IPS-18a (cell line): ENCODE measurements around the gene CRADD.
A peak's percentile ranks its signal among the peaks of the same experiment; 100 is the strongest.

ENCODE experiments used
- H3K27ac ChIP-seq: one replicate; pipeline ENCODE4 v1.5.1; 2013; ENCODE audit warnings: low read length
- H3K27me3 ChIP-seq: one replicate; pipeline ENCODE4 v1.6.1; 2013; ENCODE audit warnings: mild to moderate bottlenecking, low read length; ENCODE audit not compliant: control insufficient read depth, insufficient read depth
- H3K36me3 ChIP-seq: one replicate; pipeline ENCODE4 v1.6.1; 2013; ENCODE audit warnings: low read depth, low read length; ENCODE audit not compliant: control insufficient read depth
- H3K4me1 ChIP-seq: one replicate; pipeline ENCODE4 v1.6.1; 2013; ENCODE audit warnings: low read depth, low read length; ENCODE audit not compliant: control insufficient read depth
- H3K4me3 ChIP-seq: one replicate; pipeline ENCODE4 v1.5.1; 2013; ENCODE audit warnings: low read length
- H3K9ac ChIP-seq: one replicate; pipeline ENCODE4 v1.6.1; 2013; ENCODE audit warnings: mild to moderate bottlenecking, low read length, moderate library complexity
- H3K9me3 ChIP-seq: one replicate; pipeline ENCODE4 v1.6.1; 2013; ENCODE audit warnings: low read depth, low read length; ENCODE audit not compliant: control insufficient read depth

Gene CRADD

DNA sequence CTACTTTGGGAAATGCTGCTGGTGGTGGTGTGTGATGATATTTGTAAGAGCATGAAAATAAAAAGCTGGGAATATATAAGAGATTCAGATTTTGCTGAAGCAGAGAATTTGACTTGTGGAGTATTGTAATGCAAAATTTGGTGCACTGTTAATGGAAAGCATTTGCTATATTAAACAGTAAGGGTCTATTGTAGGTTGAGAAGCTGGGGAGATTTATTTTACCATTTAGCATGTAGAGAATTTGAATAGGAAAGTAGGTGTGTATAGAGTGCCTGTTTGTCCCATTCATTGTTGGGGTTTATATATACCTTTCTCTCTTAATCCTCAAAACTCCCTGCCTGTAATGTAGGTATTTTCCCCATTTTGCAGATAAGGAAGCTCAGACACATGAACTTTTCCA lies 48.4 kb downstream of the CRADD start:
- Histone ChIP-seq H3K4me1 (peaks cover 9% of the 10 kb centered on the region), H3K27me3 (no peaks in the 10 kb centered on the region), H3K9me3 (no peaks in the 10 kb centered on the region)

DNA sequence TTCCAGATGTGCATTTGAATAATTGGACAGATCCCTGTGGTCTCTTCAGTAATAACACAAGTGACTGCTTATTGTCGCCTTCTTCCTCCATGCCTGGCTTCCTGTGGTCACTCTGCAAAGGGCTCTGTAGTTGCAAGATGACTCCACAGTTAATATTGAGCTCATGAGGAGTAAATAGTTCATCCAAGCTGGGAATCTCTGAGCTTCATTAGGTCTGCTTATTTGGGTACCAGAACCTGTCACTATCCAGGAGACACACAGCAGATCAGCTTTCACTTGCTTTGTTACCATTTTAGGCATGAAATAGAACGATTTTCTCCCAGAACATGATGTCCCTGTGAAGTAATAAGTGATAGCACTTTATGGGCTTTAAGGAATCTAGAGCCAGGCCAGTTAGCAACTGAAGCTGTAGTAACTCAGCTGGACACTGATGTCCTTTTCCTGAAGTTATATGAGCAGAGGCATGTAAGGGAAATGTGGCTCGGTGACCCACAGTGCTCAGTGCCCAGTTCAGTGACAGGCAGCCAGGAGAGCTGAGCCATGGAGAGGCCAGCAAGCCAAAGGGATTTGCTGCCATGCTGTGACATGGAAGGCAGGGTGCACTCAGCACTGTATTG lies 50.1 kb downstream of the CRADD start:
- H3K9me3 ChIP-seq: no peaks in the 10 kb centered on the region
- H3K36me3 ChIP-seq: no peaks in the 10 kb centered on the region
- H3K27ac ChIP-seq: no peak overlapping the region
- H3K27me3 ChIP-seq: no peaks in the 10 kb centered on the region
- H3K4me3 ChIP-seq: no peak overlapping the region
- no peak overlapping the region for H3K9ac ChIP-seq
- H3K4me1 ChIP-seq: peaks cover 9% of the 10 kb centered on the region

More for the DNA sequence above, 48.4 kb downstream of the CRADD start:
- no peaks in the 10 kb centered on the region for H3K36me3 ChIP-seq
- H3K9ac ChIP-seq: no peak overlapping the region
- no peak overlapping the region for H3K4me3 ChIP-seq
- H3K27ac ChIP-seq: no peak overlapping the region

DNA sequence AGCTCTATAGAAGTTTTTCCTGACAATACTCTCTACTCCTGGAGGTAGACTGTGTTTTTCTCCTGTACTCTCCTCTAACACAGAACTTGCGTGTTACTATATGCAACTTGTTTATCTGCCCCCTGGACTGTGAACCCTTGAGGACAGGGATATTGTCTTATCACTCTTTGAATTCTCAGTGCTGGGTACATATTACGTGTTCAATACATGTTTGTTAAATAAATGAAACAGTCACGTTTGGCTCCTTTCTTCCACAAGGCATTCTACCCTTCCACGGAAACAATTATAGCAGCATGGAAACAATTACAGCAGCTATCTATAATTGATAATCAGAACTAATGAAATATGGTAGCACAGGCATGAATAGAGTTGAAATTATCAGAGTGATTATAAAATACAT lies 50.7 kb downstream of the CRADD start:
- Histone ChIP-seq H3K9me3 (no peaks in the 10 kb centered on the region), H3K27me3 (no peaks in the 10 kb centered on the region), H3K36me3 (no peaks in the 10 kb centered on the region), H3K4me3 (no peak overlapping the region), H3K4me1 (peaks cover 9% of the 10 kb centered on the region), H3K9ac (no peak overlapping the region), H3K27ac (no peak overlapping the region)

DNA sequence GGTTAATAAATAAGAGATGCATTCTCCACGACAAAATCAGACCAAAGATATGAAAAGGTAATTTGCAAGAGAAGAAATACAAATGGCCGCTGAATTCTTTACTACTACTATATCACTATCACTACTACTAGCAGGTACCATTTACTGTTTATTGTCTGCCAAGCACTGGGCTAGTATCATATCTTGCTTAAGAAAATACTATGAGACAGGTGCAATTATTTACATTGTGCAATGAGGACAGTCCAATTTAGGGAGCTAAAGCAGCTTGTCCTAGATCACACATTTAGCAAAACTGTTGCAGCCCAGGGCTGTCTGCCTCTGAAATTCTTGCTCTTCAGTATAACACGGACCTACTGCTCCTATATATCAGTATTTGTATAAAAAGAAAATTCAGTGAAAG lies 52.8 kb downstream of the CRADD start:
- no peak overlapping the region for H3K9ac ChIP-seq
- no peaks in the 10 kb centered on the region for H3K27me3 ChIP-seq
- no peak overlapping the region for H3K4me3 ChIP-seq
- H3K4me1 ChIP-seq: peaks cover 13% of the 10 kb centered on the region
- no peaks in the 10 kb centered on the region for H3K9me3 ChIP-seq
- H3K36me3 ChIP-seq: no peaks in the 10 kb centered on the region
- H3K27ac ChIP-seq: no peak overlapping the region

DNA sequence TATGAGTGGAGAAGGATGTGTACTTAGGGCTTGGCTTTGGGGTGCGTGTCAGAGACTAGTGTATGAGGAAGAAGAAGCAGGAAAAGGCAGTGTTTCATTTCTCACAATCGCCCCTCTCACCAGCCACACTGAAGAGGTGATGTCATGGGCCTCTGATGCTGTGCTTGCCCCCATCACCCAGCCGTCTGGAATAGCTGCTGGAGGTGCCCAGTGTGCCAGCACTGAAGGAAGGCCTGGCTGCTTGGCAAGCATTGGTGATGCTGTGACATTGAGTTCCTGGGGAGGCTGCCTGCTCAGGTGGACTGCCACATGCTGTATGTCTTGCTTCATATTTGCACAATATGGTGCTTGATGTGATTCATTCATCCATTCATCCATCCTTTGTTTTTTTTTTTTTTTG lies 56.2 kb downstream of the CRADD start:
- no peaks in the 10 kb centered on the region for H3K27me3 ChIP-seq

DNA sequence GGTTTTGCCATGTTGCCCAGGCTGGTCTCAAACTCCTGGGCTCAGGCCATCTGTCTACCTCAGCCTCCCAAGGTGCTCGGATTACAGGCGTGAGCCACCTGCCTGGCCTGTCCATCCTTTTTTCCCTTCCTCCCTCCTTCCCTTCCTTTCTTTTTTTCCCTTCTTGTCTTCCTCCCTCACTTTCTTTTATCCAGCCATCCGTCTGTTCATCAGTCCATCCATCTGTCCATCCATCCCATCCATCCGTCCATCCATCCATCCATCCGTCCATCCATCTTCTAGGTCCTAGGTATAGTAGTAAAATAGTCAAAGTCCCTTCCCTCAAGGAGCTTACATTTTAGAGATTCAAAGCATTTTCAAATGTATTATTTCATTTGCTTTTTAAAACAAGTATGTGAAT lies 56.8 kb downstream of the CRADD start:
- no peaks in the 10 kb centered on the region for H3K27me3 ChIP-seq
- peaks cover 10% of the 10 kb centered on the region for H3K4me1 ChIP-seq
- no peak overlapping the region for H3K4me3 ChIP-seq
- no peak overlapping the region for H3K27ac ChIP-seq
- no peaks in the 10 kb centered on the region for H3K36me3 ChIP-seq
- H3K9me3 ChIP-seq: no peaks in the 10 kb centered on the region
- no peak overlapping the region for H3K9ac ChIP-seq

More for the DNA sequence above, 56.2 kb downstream of the CRADD start:
- Histone ChIP-seq H3K9ac (no peak overlapping the region), H3K27ac (no peak overlapping the region), H3K4me1 (peaks cover 10% of the 10 kb centered on the region), H3K9me3 (no peaks in the 10 kb centered on the region), H3K4me3 (no peak overlapping the region), H3K36me3 (no peaks in the 10 kb centered on the region)

DNA sequence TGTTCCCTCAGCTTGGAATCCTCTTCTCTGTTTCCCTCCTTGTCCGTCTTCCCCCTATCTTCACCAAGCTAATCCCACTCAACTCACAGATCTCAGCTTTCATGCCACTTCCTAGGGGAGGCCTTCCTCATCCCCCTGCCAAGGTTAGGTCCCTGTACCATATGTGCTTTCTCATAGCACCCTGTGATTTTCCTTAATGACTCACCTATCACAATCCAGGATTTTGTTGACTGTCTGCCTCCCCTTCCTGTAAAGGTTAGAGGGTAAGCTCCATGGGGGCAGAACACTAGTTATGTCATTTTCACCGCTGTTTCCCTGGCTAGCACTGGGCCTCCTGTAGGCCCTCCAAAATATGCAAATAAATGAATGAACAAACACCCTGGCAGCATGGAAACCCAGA lies 57.6 kb downstream of the CRADD start:
- H3K9me3 ChIP-seq: no peaks in the 10 kb centered on the region
- no peak overlapping the region for H3K27ac ChIP-seq

DNA sequence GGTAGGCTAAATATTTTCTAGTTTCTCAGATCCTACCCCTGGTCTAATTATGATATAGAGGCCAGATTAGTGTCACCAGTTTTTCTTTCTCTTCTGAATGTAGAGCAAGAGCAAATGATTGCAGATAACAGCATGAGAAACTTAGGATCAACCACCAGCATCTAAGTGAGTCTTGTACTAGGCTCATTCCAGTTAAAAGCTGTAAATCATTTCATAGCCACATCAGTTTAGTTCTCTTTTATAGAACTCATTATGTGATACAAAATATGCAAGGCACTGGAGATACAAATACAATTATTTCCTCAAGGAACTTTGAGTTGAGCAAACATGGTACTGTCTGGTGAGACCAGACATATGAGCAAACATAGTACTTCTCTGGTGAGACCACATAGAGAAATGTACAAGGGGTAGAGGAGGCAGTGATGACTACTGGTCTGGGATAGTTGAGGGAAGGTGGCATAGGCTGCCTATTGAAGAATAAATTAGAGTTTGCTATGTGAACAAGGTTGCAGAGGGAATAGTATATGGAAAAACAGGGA lies 59.5 kb downstream of the CRADD start:
- Histone ChIP-seq H3K9ac (no peak overlapping the region), H3K9me3 (no peaks in the 10 kb centered on the region), H3K36me3 (no peaks in the 10 kb centered on the region), H3K27me3 (no peaks in the 10 kb centered on the region), H3K27ac (no peak overlapping the region), H3K4me3 (no peak overlapping the region), H3K4me1 (peaks cover 29% of the 10 kb centered on the region)

More for the DNA sequence above, 57.6 kb downstream of the CRADD start:
- Histone ChIP-seq H3K36me3 (no peaks in the 10 kb centered on the region), H3K4me3 (no peak overlapping the region), H3K4me1 (peaks cover 10% of the 10 kb centered on the region), H3K9ac (no peak overlapping the region), H3K27me3 (no peaks in the 10 kb centered on the region)

DNA sequence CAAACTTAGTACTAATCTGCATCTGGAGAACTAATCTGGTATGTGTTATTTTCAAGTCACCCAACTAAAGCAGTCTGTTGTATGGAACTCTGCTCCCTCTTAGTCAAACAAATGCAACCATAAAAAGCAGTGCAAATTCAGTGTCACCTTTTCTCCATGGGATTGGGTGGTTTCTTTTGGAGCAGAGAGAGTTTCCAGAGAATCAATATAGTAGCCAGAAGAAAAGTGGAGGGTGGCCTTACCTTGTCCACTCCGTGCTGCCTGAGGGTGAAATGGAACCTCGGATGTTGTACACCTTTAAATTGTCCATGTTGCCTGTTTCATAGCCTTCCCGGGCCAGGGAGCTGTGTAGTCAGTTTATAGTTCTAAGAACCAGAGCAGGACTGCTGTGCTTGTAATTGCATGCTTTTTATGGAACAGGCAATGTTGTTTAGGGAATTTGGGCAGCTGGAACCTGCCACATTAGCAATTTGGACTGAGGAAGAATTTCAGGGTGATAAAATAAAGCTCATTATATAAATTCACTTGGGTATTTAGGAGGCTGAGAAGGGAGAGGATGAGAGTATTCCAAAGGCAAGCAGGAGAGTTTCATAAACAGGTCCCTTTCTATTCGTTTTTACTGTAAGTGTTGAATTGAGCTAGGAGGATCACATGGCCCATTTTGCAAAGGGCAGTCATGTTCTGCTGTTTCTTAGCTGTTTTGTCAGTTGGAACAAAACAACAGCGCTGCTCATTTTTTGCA lies 60.5 kb downstream of the CRADD start:
- Histone ChIP-seq H3K9me3 (no peaks in the 10 kb centered on the region), H3K36me3 (no peaks in the 10 kb centered on the region), H3K4me3 (no peak overlapping the region), H3K4me1 (peaks cover 33% of the 10 kb centered on the region), H3K27me3 (no peaks in the 10 kb centered on the region), H3K27ac (no peak overlapping the region), H3K9ac (no peak overlapping the region)

DNA sequence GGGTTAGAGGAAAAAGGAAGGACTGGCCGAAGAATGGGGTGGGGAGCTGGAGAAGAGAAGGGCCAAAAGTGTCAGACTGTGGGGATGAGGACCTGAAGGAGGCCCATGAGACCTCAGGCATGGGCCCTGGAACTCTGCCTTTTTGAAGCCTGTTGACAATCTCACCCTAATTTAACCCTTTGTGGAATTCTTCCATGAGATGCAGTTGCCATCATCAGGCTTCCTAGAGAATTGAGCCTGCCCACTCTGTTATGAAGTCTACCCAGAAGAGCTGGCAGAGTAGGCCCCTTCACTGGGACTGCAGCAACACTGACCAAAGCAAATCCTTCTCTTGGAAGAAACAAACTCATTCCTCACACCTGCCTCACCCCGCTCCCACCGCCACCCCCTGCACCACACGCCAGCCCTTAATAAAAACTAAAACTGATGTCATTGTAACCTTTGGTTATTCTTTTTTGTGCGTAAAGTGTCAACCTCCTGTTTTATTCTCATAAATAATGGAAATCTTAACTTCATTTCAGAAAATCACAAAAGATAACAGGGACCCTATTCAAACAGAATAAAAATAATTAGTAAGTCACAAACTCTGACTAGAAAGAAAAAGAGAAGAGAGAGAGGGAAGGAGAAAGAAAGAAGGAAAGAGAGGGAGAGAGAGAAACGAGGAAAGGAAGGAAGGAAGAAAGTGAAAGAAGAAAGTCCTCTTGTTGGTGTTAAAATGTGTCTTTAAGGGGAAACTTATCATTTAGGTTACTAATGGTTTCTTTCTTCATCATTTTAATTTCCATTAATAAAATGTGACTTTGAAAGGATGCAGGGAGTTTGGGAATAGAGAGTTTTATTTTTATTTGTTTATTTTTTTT lies 61.3 kb downstream of the CRADD start:
- Histone ChIP-seq H3K4me3 (no peak overlapping the region), H3K9me3 (no peaks in the 10 kb centered on the region), H3K27ac (no peak overlapping the region), H3K27me3 (no peaks in the 10 kb centered on the region), H3K9ac (no peak overlapping the region), H3K4me1 (peaks cover 41% of the 10 kb centered on the region), H3K36me3 (no peaks in the 10 kb centered on the region)

DNA sequence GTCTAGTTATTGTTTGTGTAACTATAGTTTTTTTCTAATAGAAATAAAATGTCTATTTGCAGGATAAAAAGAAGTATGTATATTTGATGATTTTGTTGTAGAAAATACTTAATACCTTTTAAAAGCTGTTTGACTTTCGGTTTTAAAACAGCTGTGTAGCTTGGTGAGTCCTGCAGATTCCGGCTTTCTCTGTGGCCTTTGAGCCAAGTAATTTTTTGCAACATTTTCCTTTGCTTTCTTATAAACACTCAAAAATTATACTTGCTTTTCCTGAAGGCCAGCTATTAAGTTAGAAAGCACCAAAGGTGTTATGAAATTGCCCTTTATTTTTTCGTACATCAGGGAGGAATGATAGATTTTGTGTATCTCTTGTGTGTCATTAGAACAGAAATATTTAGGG lies 63.6 kb downstream of the CRADD start:
- Histone ChIP-seq H3K27ac (peak overlapping the region; percentile 96), H3K4me3 (peak overlapping the region; percentile 75), H3K36me3 (no peaks in the 10 kb centered on the region), H3K9ac (peak overlapping the region; percentile 86), H3K4me1 (peaks cover 44% of the 10 kb centered on the region), H3K9me3 (no peaks in the 10 kb centered on the region), H3K27me3 (no peaks in the 10 kb centered on the region)
